GM12892 (cell line): ENCODE measurements around the gene NOA1. TPM values are rescaled to one million over a fixed set of nuclear protein-coding genes. Genes with fewer than 3 reads are reported as not detected.
A peak's percentile ranks its signal among the peaks of the same experiment; 100 is the strongest.

Experiments
- DNase-seq: peaks from one replicate; pipeline ENCODE4 v3.0.0; 2011; ENCODE audit not compliant: insufficient read length
- FAIRE-seq: peaks from 2 replicates; lab custom pipeline; 2011; peaks lifted over from hg19 to GRCh38; lab: Jason Lieb, UNC
- POLR2A ChIP-seq: IDR thresholded peaks from 2 replicates; pipeline ENCODE4 v1.6.1; 2011; ENCODE audit warnings: low read depth, low read length, control low read depth
- POLR2AphosphoS5 ChIP-seq: IDR thresholded peaks from 2 replicates; pipeline ENCODE4 v1.6.1; 2011; ENCODE audit warnings: low read depth, low read length, control low read depth
- TAF1 ChIP-seq: IDR thresholded peaks from 2 replicates; pipeline ENCODE4 v1.6.1; 2011; ENCODE audit warnings: low read depth, mild to moderate bottlenecking, control low read depth, low read length, borderline replicate concordance
- polyA plus RNA-seq: library from polyadenylated mRNA; unstranded; fragments of >200 nt; gene quantifications from one replicate; pipeline ENCODE4 v1.2.1, GENCODE V29; 2012; ENCODE audit warnings: missing spikeins, inconsistent platforms; ENCODE audit not compliant: missing spikeins

The NOA1 gene
- polyA plus RNA-seq: 12.8 TPM

DNA sequence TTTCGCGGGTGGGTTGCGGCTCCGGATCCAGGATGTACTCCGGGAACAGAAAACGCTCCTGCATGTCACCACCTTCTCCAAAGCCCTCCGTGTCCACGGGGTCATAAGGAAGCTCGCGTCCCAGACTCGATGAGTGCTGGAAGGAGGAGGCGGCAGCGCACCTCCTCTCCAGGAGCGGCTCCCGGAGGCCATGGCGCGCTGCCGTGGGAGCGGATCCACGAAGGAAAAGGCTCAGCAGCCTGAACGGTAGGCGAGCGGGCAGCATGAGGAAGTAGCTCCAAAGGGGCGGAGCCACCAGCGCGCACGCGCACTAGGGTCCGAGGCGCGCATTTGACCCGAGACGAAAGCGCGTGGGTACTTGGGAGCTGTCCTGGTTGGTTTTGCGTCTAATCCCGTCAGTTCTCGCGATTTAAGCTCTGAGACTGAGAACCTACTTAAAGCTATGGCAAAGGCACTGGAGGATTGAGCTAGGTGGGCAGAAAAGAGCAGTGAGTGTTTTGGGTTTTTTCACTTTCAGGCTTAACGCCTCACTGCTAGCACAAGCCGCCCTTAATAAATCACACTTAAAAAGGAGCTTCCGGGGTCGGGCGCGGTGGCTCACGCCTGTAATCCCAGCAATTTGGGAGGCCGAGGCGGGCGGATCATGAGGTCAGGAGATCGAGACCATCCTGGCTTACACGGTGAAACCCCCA is at the start of gene NOA1:
Gene NOA1 (minus strand): TSS at position 286 of the 692 bp plus-strand sequence. CDS start 21 bp downstream, at position 265.
- peak; percentile 88 for TF ChIP-seq POLR2A
- TF ChIP-seq POLR2AphosphoS5: peak; percentile 88
- no peak for TF ChIP-seq TAF1
- DNase-seq (peak; percentile 85), FAIRE-seq (peak; percentile 98)

DNA sequence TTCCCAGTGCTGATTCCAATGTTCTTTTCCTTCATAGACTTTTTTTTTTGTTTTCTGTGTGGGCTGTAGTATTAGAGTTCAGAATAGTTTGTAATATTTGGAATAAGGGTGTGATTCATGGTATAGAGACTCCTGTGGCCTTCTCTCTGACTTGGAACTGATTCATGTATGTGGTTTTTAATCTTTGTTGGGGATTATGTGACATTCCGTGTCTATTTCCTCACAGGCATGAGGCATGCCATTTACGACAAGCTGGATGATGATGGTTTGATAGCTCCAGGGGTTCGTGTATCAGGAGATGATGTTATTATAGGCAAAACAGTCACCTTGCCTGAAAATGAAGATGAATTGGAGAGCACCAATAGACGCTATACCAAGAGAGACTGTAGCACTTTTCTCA is 45.7 kb upstream of the NOA1 start:
- FAIRE-seq (no peak), DNase-seq (no peak)
- TF ChIP-seq POLR2AphosphoS5 (no peak), POLR2A (no peak), TAF1 (no peak)

DNA sequence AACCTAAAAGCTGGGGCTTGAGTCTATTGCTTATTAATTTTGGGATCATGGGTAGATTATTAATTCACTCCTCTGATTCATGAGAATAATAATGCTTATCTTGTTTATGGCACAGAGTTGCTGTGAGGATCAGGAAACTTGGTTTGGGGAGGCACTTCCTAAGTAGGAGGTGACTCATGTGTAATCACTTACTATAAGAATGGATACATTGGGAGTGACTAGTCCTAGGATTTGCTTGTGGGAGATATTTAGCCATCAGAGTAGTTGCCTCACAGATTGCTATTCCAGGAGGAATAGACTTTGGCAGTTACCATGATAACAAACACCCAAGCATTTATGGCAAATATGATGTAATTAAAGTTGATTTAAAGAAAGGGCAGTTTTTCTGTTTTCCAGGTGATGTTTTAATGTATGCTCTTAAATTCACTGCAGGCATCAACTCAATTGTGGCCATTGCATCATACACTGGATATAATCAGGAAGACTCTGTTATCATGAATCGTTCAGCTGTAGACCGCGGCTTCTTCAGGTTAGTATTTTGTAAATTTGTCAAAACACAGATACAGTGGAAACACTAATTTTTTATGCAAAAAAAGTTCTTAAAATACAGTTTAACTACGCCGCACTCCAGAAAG is 43.2 kb upstream of the NOA1 start:
- FAIRE-seq: no peak
- DNase-seq: no peak
- no peak for TF ChIP-seq POLR2A
- no peak for TF ChIP-seq POLR2AphosphoS5
- TF ChIP-seq TAF1: no peak

DNA sequence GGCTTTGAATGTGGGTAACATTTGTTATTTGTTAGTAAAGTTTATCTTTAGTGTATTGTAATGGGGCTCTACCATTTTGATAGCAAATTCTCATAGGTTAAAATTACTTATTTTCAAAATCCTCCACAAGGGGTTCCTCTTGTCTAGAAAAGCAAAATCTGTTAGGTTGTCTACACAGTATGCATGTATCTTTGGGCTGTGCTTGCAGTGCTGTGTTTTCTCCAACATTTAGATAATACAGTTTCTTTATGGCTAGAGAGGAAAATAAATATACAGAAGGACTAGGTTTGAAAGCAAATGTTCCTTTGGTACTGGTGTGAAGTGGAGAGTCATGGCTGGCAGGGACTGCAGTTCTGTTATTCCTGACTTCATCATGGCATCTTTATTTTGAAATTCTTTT is 41.6 kb upstream of the NOA1 start:
- no peak for FAIRE-seq
- no peak for TF ChIP-seq POLR2AphosphoS5
- no peak for TF ChIP-seq TAF1
- TF ChIP-seq POLR2A: no peak
- DNase-seq: no peak

DNA sequence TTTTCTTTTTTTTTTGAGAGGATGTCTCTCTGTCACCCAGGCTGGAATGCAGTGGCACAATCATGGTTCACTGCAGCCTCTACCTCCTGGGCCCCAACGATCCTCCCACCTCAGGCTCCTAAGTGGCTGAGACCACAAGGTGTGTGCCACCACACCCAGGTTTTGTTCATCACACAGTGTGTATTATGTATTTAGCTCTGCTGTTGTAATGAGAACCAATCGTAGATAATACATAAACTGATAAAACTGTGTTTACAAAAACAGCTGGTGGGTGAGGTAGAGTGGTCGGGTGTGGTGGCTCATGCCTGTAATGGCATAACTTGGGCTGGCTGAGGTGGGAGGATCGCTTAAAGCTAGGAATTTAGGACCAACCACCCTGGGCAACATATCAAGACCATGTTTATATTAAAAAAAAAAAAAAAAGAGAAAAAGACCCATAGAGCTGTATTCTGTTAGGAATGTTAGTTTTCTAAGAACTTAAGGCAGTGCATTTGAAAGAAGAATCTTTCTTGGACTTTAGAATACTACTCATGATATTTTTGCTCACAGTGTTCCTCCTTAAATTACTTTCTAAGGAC is 36.2 kb upstream of the NOA1 start:
- FAIRE-seq: no peak
- no peak for TF ChIP-seq POLR2AphosphoS5
- no peak for TF ChIP-seq POLR2A
- DNase-seq: no peak

DNA sequence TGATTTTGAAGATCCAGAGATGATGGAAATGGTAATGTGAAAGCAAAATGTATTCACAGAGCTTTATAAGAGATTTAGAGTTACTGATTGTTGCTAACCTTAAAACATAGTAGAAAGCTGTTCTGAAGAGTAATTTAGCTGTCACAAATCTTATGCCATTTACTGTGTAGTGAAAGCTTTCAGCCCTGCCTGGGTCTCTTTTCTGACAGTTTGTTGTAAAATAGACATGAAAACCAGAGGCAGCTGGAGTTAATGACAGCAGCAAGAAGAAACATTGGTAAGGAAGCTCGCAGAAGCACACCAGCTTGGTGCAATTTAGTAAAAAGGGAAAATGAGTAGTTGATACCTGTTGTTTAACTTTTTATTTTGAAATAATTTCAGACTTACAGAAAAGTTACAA is 22.3 kb upstream of the NOA1 start:
- DNase-seq (no peak), FAIRE-seq (no peak)
- no peak for TF ChIP-seq POLR2AphosphoS5
- TF ChIP-seq POLR2A: no peak
- TF ChIP-seq TAF1: no peak

DNA sequence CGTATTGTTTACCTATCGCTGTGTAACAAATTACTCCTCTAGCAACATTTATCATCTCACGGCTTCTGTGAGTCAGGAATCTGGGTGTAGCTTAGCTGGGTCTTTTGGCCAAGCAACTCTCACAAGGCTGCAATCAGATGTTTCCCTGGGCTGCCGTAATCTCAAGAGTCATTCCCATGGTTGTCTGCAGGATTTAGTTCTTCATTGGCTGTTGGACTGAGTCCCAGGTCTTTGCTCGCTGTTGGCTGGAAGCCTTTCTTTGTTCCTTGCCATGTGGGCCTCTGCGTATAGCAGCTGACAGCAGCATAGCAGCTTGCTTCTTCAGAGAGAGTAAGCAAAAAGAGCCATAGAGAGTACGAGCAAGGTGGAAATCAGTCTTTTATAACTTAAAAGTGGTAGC is 18.1 kb upstream of the NOA1 start:
- no peak for FAIRE-seq
- no peak for DNase-seq

DNA sequence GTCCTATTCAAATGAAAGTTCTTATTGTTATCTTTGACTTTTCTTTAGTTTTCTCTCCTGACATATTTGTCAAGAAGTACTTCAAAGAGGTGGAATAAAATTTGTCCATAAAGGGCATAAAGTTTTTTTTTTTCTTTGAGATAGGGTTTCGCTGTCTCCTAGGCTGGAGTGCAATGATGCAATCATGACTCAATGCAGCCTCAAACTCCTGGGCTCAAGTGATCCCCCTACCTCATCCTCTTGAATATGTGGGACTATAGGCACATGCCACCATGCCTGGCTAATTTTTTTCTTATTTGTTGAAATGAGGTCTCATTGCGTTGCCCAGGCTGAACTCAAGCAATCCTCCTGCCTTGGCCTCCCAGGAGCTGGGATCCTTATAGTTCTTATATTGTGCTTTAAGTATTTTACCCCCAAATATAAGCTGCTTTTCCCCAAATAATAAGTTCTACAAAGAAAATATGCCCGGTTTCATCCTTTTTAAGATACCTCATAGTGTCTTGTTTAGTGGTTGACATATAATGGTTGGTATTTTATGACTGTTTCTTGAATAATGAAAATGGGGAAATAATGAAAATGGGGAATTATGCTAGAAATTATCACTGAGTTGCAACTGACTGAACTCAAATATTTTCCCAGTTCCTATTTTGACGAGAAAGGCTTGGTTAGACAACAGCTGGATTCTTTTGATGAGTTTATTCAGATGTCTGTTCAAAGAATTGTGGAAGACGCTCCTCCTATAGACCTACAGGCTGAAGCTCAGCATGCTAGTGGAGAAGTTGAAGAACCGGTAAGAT is 12.9 kb upstream of the NOA1 start:
- TF ChIP-seq POLR2AphosphoS5 (no peak), POLR2A (no peak), TAF1 (no peak)
- DNase-seq (no peak), FAIRE-seq (no peak)

More for the DNA sequence above, 18.1 kb upstream of the NOA1 start:
- TF ChIP-seq POLR2AphosphoS5 (no peak), POLR2A (no peak), TAF1 (no peak)

DNA sequence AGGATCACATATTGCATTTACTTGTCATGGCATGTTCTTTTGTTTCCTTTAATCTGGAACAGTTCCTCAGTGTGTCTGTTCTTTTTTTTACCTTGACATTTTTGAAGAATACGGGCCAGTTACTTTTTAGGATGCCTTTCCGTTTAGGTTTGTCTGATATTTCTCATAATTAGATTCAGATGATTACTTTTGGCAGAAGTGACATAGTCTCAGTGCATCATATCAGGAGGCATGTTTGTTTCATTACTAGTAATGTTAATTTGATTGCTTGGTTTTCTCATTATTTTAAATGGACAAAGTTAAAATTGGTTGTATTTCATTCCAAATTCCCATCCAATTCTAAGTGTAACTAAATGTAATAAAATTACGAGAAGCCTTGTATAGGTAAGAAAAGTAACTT is 9.5 kb upstream of the NOA1 start:
- FAIRE-seq: peak; percentile 9
- TF ChIP-seq TAF1 (no peak), POLR2A (no peak), POLR2AphosphoS5 (no peak)
- DNase-seq: no peak

DNA sequence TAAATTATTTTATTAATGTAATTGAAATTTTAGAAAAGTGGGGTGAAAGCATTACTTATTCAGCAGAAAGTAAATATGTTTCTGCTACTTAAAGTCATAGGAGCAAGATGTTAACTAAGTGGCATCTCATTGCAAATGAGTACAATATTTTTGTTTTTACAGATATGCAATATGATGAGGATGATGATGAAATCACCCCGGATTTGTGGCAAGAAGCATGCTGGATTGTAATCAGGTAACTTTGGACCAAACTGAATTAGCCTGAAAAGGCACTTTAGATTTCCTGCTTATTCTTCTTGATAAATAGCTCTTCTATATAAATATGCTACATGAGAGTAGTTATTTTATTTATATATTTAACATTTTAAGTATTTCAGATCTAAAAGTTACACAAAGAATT is 8.8 kb upstream of the NOA1 start:
- DNase-seq (no peak), FAIRE-seq (no peak)
- no peak for TF ChIP-seq POLR2A
- no peak for TF ChIP-seq TAF1
- no peak for TF ChIP-seq POLR2AphosphoS5

DNA sequence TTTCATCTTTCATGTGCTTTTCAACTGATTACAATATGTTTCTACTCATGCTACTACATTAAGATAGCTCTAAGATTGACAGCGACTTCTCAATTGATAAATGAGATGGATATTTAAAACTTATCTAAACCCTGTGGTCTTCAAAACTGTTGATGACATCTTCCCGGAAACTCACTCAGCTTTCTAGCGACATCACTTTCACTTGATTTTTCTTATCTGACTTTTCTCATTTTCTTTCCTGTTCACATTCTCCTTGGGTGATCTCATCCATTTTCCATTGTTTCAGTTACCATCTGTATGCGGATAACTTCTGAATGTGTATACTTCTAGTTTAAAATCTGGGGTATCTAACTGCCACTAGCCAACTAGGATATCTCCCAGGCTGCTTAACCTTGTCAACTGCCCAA is 4.4 kb upstream of the NOA1 start:
- FAIRE-seq (no peak), DNase-seq (no peak)

More for the DNA sequence above, 4.4 kb upstream of the NOA1 start:
- TF ChIP-seq POLR2AphosphoS5: no peak
- no peak for TF ChIP-seq POLR2A
- no peak for TF ChIP-seq TAF1
